ENCODE results near the gene MICU1.
"Not testable (repeated sequence)": the region's sequence is repeated elsewhere in the genome, so short reads cannot be mapped to it uniquely, and the experiment has no call there.

The MICU1 gene

DNA sequence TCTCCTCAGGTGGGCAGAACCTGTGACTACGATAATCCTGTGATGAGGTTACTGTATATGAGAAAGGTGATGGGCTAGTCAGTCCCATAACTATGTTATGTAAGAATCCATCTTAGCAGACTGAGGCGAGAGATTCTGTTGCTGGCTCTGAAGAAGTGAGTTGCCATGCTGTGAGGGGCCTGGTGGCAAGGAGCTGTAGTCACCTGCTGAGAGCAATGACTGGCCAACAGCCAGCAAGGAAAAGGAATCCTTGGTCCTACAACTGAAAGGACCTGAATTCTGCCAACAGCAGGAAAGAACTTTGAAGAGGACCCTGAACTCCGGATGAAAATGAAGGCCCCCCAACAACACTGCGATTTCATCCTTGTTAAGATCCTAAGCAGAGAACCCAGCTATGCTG is 240.2 kb downstream of the MICU1 start:
- DNase-seq, result no peak

GRCh38 chr10:72384982-72385381 is 240.9 kb downstream of the MICU1 start:
- not testable (repeated sequence) for DNase-seq

- DNase-seq, result no peak
Measured at GRCh38 chr10:72379776-72380175, 246.1 kb downstream of the MICU1 start.

GRCh38 chr10:72379062-72379461 is 246.8 kb downstream of the MICU1 start:
- no peak for DNase-seq

DNA sequence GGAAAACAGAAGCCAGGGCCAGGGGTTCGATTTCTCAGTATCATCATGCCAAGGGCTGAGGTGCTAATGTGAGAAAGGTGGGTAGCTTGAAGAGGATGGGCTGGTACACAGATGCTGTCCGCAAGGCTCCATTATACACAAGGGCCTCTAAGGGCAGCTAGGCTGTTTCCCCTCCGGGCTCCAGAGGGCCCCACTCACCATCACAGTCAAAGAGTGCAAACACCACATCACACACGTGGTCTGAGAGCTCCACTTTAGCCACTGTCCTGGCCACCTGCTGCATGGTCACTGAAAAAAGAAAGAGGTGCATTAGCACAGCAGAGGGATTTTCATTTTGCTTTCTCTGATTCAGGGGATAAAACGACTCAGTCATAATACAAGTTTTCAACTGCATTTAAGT is 250.3 kb downstream of the MICU1 start:
- DNase-seq, result no peak

DNA sequence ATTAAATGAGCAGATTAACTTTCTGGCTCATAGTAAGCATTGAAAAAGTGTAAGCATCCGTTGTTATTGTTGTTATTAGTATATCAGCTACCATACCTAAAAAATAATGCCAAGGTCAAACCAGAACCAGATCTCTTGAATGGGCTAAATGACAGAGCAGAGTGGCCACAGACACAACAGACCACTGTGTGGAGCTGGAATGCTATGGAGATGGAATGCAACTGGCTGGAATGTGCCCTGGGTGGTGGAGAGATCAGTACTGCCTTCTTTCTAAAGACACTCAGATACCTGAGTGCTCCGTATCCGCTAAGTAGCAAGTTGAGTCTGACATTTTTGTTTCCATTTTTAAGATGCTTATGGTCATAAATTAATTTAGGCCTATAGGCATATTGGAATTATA is 250.7 kb downstream of the MICU1 start:
- no peak for DNase-seq

- no peak for DNase-seq
Measured at GRCh38 chr10:72370201-72370722, 255.6 kb downstream of the MICU1 start.

DNA sequence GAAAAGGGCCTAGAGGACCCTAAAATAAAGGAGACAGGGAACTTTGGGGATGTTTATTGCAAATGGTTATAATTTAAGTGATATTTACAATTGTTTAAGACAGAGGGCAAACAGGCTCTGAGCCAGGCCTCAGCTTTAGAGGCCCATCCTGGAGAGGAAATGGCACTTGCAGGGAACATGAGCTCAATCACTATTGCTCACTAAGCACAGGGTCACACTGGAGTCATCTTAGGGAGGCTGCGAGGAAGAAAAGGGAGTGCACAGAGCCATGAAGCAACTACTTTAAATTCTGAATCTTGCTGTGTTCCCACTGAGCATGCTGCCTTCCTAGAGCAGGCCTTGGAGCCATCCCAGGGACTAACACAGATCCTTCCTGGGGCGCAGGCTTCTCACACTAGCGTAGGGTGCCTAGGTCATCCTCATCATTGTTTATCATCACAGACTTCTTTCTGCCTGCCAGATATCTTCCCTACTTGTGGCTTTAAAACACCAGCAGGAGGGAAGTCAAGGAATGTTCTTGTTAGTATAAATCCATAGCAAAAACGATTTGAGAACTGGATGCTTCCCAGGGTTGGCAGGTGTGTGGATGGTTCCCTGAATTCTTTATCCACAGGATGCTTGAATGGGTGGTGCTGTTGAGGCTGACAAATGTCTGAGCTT is 258.4 kb downstream of the MICU1 start:
- no peak for DNase-seq

DNA sequence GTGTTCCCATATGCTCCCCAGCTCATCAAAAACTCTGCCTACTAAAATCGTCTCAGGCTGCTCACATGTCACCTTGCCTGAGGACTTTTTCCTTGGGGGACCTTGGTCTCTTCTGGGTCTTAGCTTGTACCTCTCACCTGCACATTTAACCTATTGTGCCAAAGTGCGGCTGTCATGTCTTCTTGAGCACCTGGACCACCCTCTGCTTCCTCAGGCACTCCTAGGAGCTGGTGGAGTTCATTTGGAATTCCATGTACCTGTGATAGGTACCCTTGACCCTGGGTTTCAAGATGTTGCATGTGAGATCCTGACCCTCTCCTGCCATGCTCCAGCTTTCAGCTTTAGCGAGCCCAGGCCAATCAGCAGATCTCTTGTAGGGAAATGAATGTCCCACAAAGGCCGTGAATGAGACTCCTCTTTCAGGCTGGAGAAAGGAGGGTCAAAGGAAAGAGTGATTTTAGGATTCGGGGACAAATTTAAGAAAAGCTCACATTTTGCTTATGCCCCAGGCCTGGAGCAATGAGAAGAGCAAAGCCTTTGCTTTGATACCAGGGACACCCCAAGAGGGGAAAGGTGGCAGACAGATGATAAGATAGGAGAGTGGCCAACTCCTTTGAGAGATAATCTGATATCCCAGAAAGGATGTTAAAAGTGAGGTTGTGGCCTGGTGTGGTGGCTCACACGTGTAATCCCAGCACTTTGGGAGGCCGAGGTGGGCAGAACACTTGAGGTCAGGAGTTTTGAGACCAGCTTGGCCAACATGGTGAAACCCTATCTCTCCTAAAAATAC is 260.6 kb downstream of the MICU1 start:
- DNase-seq, result no peak

GRCh38 chr10:72364239-72364777 is 261.6 kb downstream of the MICU1 start:
- DNase-seq, result peak; percentile 81

GRCh38 chr10:72356987-72357386 is 268.9 kb downstream of the MICU1 start:
- DNase-seq, result no peak

DNA sequence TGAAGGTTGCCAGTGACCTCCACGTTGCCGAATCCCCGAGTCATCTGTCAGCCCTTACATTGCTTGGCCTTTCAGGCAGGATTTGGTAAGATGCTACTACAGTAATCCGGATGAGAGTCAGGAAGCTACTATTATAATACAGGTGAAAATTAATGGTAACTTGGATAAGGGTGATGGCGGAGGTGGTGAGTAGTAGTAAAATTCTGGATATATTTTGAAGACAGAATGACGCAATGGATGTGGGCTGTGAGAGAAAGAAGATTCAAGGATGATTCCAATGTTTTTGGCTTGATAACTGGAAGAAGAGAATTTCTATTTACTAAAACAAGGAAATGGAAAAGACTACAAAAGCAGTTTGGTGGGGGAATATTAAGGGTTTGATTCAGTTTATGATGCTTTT is 269.8 kb downstream of the MICU1 start:
- DNase-seq, result no peak

DNA sequence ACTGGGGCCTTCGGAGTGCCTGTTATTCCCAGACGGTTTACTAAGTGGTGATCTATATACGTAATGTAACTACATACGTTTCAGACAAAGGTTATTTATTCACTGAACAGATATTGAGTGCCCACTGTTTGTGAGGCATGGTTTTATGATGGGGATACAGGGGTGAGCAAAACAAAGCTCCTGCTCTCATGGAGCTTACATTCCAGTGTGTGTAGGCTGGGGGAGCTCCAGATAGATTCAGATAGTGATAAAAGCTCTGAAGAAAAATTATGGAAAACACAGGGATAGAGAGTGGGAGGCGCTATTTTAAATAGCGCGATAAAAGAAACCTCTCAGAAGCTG is 270.7 kb downstream of the MICU1 start:
- DNase-seq, result no peak

DNA sequence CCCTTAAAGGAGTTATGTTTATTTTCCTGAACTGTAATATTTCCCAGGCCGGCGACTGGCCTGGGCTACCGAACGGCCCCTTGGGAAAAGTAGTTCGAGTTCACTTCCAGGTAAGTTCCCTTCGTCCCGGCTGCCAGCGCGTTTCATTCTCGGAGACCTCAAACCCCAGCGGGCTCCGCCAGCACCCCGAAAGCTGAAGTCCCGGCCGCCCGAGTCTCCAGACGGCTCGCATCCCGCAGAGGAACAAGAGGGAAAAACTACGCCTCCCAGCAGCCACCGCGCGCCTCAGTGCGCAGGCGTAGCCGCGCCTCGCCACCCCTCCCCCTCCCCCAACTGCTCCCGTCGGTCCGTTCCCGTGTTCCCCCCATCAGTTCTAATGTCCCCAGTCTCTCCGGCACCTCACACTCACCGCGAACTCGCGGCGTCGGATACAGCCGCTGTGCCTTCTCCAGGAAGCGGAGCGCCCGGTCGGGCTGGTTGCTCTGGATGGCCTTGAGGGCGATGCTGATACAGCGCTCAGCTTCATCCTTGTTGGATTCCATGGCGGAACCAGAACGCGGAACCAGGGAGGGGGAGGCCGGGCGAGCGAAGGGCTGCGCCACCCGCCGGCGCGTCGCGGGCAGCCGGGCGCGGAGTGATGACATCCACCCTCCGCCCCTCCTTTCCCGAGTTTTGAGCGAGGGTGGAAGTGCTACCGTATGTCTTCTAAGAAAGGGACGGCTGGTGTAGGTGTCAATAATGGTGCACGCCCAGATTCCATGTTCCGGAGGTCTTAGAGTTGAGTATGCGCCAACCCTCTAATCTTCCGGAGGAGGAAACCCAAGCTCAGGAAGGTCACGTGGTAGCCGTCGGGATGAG is 271.3 kb downstream of the MICU1 start, which contains the start of gene DNAJB12:
Gene DNAJB12 (minus strand): TSS at position 564 of the 858 bp plus-strand sequence. CDS start 22 bp downstream, at position 542.
- peak; percentile 84 for DNase-seq

- no peak for DNase-seq
Measured at GRCh38 chr10:72353965-72354355, 271.9 kb downstream of the MICU1 start.

GRCh38 chr10:72353028-72353964 is 272.6 kb downstream of the MICU1 start:
- DNase-seq, result no peak

DNA sequence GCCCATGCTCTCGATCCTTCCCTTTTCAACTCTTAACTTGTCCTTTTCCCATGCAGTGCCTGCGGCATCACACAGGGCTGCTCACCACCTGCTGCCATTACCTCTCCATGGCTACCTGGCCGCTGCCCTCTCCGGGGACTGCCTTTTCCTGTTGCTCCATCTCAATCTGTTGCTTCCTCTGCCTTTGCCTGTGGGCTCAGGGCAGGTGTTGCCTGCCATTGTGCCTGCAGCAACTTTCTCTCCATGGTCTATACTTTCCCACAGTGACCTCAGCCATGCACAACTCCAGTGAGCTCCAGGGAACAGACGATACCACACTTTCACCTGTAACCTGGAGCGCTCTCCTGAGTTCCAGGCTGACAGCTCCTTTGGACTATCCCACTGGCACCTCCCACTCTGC is 274.4 kb downstream of the MICU1 start:
- DNase-seq, result no peak

- no peak for DNase-seq
Measured at GRCh38 chr10:72349438-72349837, 276.4 kb downstream of the MICU1 start.

- no peak for DNase-seq
Measured at GRCh38 chr10:72348282-72348681, 277.6 kb downstream of the MICU1 start.

- DNase-seq, result not testable (repeated sequence)
Measured at GRCh38 chr10:72346117-72346516, 279.8 kb downstream of the MICU1 start.

- no peak for DNase-seq
Measured at GRCh38 chr10:72344932-72345331, 280.9 kb downstream of the MICU1 start.

DNA sequence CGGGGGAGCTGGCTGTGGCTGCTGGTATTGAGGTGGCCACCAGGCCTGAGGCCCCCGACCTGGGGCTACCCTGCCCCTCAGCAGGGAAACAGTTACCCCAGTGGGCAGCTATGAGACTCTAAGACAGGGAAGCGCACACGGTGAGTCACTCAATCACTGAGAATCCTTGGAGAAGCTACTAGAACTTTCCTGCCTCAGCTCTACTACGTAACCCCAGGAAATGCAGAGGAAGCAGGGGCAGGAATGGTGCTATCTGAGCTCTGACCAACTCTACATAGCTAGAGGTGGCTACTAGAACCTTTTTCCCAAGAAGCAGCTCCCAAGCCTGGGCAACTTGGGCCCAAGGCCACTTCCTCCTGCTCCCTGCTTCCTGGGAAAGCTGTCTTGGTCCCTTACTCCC is 283.0 kb downstream of the MICU1 start:
- DNase-seq, result no peak
